H54 (cell line): ENCODE measurements around the gene NRXN3.

Experiments used
- DNase-seq: peaks from one replicate; pipeline ENCODE4 v3.0.0; 2011; ENCODE audit warnings: low spot score, mixed read lengths; ENCODE audit not compliant: insufficient read length
- FAIRE-seq: peaks from 3 replicates; lab custom pipeline; 2011; peaks lifted over from hg19 to GRCh38; lab: Jason Lieb, UNC
- POLR2A ChIP-seq: IDR thresholded peaks from 2 replicates; pipeline ENCODE4 v1.6.1; 2011; ENCODE audit warnings: low read depth, mild to moderate bottlenecking, low read length

Gene NRXN3

GRCh38 chr14:79836577-79836976 lies 1666.4 kb downstream of the NRXN3 start:
- DNase-seq = no peak
- FAIRE-seq = no peak
- TF ChIP-seq POLR2A = no peak

DNA sequence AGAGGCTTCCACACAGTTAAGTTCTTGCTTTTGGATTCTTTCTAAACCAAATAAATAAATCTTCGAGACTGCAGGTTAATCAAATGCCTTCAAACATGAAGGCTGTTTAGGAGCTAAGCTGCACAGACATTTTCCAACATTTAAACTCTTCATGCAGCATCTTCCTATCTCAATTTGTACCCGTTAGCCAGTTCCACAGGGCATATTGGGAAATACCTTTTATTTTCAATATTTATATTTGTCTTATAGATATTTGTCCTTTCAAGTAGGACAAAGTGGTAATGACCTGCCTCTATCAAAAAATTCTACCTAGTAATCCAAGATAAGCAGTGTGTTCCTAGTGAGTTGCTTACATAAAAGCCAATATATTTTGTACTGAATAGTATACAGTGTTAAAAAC lies 1667.5 kb downstream of the NRXN3 start:
- FAIRE-seq (no peak), DNase-seq (no peak)
- no peak for TF ChIP-seq POLR2A

GRCh38 chr14:79840103-79840502 lies 1669.9 kb downstream of the NRXN3 start:
- FAIRE-seq (no peak), DNase-seq (no peak)
- no peak for TF ChIP-seq POLR2A

DNA sequence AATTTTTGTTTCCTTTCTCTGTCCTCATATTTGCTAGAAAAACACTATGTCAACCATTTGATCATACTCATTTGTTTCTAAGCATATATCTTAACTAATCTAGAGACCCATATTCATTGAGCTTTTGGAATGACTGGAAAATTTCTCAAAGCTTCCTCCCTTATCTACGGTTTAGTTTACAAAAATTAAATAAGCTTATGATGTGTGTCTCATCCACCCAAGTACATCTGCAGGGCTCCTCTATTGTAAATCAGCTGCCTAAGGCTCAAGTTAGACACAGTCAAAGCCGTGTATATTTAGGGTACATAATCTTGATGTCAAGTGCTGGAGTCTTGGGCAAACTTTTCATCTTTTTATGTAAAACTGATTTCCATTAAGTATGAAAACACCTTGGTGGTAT lies 1670.7 kb downstream of the NRXN3 start:
- DNase-seq = no peak
- no peak for FAIRE-seq

GRCh38 chr14:79841433-79841832 lies 1671.3 kb downstream of the NRXN3 start:
- DNase-seq (no peak), FAIRE-seq (no peak)
- TF ChIP-seq POLR2A = no peak

More for the DNA sequence above, 1670.7 kb downstream of the NRXN3 start:
- TF ChIP-seq POLR2A = no peak

GRCh38 chr14:79842270-79842669 lies 1672.1 kb downstream of the NRXN3 start:
- FAIRE-seq (no peak), DNase-seq (peak; percentile 4)
- no peak for TF ChIP-seq POLR2A

- no peak for DNase-seq
Observed at GRCh38 chr14:79852950-79853744, 1683.0 kb downstream of the NRXN3 start.

GRCh38 chr14:79855789-79856188 lies 1685.6 kb downstream of the NRXN3 start:
- no peak for FAIRE-seq
- no peak for DNase-seq
- TF ChIP-seq POLR2A = no peak

More at GRCh38 chr14:79852950-79853744, 1683.0 kb downstream of the NRXN3 start:
- FAIRE-seq = no peak
- TF ChIP-seq POLR2A = no peak

- TF ChIP-seq POLR2A = no peak
- no peak for DNase-seq
- FAIRE-seq = no peak
Observed at GRCh38 chr14:79856381-79856780, 1686.2 kb downstream of the NRXN3 start.

- FAIRE-seq (no peak), DNase-seq (no peak)
- TF ChIP-seq POLR2A = no peak
Observed at GRCh38 chr14:79861111-79861510, 1690.9 kb downstream of the NRXN3 start.

DNA sequence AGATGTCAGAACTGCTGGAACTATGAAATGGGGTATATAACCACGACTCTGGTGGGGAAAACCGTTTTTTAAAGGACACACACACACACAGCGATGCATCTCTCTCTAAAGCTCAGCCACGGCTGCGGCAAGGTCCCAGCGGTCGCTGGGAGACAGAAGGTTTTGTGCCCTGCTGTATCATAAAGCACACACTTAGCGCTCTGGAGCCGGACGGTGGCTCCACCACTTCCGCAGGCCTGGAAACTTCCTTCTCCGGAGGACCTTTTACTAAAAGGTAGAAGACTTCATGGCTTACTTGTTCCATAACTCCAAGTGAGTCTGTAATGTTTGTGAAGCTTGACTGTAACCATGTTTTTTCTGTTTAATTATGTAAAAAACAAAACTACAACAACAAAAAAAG lies 1691.9 kb downstream of the NRXN3 start:
- FAIRE-seq = no peak
- TF ChIP-seq POLR2A = no peak
- DNase-seq = no peak

- no peak for DNase-seq
- no peak for FAIRE-seq
- TF ChIP-seq POLR2A = no peak
Observed at GRCh38 chr14:79871136-79871535, 1701.0 kb downstream of the NRXN3 start.

DNA sequence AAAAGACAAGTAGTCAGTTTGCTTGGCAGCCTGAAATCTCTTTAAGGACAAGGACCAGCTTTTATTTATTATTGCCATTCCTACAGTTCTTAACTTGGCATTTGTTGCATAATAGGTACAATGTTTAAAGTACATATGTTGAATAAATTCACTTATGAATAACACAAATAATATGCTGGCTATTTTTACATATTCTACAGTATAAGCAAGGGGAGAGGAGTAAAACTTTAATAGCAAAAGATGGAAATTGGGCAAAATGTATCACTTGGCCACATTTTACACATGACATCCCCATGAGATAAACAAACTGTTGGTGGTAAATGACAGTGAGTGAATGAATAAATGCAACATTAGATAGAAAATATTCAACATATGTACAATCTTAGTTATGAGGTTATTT lies 1708.1 kb downstream of the NRXN3 start:
- TF ChIP-seq POLR2A = no peak
- FAIRE-seq = no peak
- no peak for DNase-seq

GRCh38 chr14:79878785-79879184 lies 1708.6 kb downstream of the NRXN3 start:
- TF ChIP-seq POLR2A = no peak
- FAIRE-seq (no peak), DNase-seq (no peak)

GRCh38 chr14:79881299-79881698 lies 1711.1 kb downstream of the NRXN3 start:
- DNase-seq (no peak), FAIRE-seq (no peak)
- no peak for TF ChIP-seq POLR2A
